Measurements from ENCODE around the gene TTC39B. TPM values are rescaled to one million over a fixed set of nuclear protein-coding genes. Genes with fewer than 3 reads are reported as not detected.
A peak's percentile ranks its signal among the peaks of the same experiment; 100 is the strongest.

TTC39B gene
- total RNA-seq, 1 donor from 2014 or later = 18.6 TPM

DNA sequence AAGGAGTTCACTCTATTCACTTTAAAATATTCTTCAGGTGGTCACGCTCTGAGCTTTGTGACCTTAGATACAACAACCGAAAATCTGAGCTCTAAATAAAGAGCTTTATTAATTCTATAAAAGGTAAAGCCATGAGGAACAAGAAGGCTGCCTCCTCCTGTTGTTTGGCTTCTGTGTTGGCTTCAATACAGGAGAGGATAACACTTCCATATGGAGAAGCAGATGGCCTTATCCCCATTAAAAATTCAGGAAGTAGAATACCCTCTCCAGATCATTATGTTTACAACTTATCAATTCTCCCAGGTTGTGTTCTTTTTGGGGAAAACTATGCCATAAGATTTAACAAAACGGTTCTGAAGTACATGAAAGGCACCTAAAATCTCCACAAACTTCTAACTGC is 128.4 kb downstream of the TTC39B start:
- DNase-seq (ENCODE audit: low spot score) = no peak

- no peak for DNase-seq (ENCODE audit: low spot score)
These were observed 130.2 kb downstream of the TTC39B start for GRCh38 chr9:15176836-15177235.

DNA sequence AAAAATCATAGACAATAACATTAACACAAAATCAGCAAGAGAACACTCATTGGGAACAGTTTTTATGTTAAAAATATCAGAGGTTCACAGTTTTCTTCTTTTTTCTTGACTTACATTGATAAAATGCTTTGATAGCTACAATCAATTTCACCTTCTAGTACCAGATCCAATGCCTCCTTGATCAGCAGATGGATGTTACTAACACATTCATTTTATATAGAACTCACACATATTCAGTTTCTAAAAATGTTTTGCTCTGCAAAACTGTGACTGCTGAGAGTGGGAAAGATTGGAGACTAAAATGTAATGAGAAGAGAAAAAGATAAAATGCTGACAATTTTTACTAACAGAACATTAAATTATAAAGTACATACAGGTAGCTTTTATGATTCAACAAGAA is 143.1 kb downstream of the TTC39B start:
- no peak for DNase-seq (ENCODE audit: low spot score)

DNA sequence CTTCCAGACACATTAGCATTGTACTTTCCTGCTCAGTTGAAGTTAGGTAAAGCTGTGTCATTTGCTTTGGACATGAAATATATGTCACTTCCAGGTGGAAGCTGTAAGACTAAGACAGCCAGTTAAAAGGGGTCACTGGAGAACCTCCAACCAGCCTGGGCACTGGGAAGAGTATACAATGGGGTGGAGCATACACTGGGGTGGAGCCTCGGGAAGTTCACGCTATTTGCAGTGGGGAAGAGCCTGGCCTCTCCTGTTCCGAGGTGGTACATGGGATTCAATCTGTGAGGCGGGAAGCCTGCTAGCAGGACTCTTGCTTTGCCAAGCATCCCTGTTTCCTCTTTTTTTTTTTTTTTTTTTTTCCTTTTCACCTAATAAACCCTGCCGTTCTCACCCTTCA is 145.3 kb downstream of the TTC39B start:
- no peak for DNase-seq (ENCODE audit: low spot score)

DNA sequence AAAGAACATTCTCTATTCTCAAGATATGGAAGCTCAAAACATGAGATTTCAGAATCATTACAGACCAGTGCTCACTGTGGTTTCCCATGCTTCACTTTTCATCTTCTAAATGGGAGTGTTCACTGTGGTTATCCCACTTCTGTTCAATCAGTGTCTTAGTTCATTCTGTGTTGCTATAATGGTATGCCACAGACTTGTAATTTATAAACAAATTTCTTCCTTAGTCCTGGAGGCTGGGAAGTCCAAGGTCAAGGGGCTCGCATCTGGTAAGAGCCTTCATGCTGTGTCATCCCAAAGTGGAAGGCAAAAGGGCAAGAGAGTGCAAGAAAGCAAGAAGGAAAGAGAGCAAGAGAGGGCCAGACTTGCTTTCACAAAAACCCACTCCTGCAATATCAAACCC is 146.3 kb downstream of the TTC39B start:
- no peak for DNase-seq (ENCODE audit: low spot score)

DNA sequence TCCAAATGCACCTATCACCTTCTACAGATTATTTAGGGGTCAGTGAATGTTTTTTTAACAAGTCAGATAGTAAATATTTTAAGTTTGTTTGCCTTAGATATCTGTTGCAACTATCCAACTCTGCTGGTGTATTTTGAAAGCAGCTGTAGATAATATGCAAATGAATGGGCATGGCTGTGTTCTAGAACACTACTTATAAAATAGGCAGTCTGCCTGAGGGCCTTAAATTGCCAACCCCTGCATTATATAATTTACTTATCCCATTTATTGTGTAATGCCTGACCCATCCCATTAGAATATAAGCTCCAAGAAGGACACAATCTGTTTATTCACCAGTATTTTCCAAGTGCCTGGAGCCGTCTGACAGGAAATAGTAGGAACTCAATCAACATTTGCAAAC is 149.0 kb downstream of the TTC39B start:
- no peak for DNase-seq (ENCODE audit: low spot score)

DNA sequence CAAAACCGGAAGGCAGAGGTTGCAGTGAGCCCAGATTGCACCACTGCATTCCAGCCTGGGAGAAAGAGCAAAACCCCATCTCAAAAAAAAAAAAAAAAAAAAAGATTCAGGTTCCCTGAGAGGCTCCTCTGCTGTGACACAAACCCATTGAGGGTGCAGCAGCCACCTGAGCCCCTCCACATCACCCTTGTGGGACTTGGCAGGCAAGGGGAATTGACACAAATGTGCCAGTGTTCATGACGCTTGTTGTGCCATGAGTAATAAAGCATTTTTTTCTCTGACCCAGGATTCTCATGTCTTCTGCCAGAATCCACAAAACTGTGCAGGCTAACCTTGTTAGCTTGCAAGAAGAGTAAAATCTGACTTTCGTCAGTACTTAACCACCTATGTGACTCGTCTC is 149.6 kb downstream of the TTC39B start:
- DNase-seq (ENCODE audit: low spot score) = no peak

GRCh38 chr9:15156241-15156640 is 150.8 kb downstream of the TTC39B start:
- no peak for DNase-seq (ENCODE audit: low spot score)

GRCh38 chr9:15155826-15156225 is 151.2 kb downstream of the TTC39B start:
- DNase-seq (ENCODE audit: low spot score) = peak; percentile 53

DNA sequence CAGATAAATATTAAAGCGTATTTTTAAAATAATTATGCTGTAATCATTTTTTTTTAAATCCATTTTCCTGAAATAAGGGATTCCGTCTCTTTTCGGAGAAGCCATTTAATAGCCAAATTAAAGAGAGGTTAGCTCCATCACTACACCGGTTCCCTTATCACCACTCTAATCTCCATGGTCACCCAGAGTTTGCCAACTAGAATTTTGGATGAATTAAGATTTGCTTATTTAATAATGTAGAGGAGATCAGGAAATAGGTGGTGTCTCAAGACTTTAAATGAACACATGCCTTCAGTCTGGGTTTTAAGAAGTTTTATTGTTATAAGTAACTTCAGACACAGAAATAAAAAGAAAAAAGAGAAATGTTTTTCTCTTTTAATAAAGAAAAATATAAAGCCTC is 151.7 kb downstream of the TTC39B start:
- DNase-seq (ENCODE audit: low spot score) = no peak

DNA sequence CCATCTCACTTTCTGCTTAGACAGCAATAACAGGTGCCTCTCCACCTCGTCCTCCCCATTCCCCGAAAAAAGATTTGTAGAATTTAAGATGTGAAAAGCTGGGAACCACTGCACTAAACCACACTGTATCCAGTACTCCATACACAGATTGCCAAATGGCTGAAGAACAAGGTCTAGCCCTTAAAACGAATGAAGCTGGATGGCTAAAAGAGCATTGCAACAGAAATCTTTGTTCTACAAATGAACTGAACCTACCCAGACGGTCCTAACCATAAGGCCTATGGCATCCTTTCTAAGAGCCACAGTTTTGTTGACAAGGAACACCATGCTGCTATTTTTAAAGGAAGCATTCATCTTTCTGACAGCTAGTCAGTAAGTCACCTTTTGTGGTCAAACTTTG is 152.3 kb downstream of the TTC39B start:
- DNase-seq (ENCODE audit: low spot score) = no peak

- no peak for DNase-seq (ENCODE audit: low spot score)
These were observed 153.1 kb downstream of the TTC39B start for GRCh38 chr9:15153961-15154360.

GRCh38 chr9:15150939-15151338 is 156.1 kb downstream of the TTC39B start:
- DNase-seq (ENCODE audit: low spot score) = no peak

DNA sequence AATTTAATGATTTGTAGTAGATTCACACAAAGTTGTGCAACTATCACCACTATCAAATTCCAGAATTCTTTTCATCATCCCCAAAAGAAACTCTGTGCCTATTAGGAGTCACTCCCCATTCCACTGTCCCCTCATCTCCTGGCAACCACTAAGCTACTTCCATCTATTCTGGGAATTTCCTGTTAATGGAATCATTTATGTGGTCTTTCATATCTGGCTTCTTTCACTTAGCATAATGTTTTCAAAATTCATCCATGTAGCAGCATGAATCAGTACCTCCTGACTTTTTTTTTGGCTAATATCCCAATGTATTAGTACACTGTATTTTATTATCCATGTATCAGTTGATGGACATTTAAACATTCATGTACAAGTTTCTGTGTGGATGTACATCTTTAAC is 157.6 kb downstream of the TTC39B start:
- DNase-seq (ENCODE audit: low spot score) = no peak

DNA sequence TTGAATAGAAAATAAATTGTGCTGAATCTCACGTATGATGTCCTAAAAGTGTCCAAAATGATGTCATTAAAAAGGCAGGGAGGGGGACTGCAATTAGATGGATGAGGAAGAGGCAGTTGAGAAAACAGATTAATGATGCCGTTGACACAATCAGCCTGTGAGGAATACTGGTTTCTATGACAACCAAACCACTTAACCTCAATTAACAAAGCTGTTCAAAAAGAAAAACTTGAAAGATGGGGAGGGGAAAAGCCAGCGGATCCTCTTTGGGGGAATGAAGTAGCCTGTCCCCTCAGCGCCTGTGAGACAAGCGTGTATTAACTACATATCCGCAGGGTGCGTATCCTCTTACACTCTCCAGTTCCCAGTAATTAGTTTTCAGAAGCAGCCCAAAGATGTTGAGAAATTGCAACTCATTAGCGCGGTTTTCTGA is 160.7 kb downstream of the TTC39B start:
- no peak for DNase-seq (ENCODE audit: low spot score)

DNA sequence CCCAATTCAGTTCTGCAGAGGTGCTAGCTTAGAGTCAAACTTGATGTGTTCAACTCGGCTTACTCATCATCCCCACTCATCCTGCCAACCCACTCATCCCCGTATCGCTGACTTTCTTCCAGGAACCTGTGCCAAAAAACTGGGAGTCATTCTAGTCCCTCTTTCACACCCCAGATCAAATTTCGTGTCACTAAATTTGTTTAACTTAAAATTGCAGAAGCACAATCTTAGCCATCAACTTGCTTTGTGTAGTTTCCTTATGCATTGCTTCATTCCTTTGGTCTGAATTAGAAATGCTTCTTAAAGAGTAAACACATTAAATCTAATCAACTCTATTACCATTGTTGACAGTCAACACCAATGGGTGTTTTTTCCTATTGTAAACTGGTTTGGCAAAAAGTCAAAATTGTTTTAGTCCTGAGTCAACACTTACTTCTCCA is 162.4 kb downstream of the TTC39B start:
- no peak for DNase-seq (ENCODE audit: low spot score)

DNA sequence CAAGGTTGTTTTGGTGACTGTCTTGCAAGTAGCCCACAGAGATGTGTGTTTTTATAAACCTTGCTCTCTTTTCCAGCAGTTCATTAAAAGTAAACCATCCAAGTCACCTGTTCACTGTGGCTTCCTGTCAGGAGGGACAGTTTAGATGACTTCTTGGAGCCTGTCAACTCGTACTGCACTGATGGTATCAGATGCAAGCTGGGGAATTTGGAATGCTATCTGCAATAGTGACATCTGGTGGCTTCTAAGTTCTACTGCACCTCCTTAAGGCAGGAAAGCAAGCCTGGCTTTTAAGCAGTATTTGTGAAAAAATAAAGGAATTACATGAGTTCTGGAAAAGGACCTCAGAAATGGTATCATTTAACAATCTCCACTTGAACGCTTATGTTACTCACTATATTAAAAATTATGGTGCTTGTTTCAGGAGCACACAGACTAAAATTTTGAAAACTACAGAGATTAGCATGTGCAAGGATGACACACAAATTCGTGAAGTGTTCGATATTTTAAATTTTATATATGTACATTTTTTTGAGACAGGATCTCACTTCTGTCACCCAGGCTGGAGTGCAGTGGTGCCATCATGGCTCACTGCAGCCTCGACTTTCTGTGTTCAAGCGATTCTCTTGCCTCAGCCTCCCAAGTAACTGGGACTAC is 164.0 kb downstream of the TTC39B start:
- DNase-seq (ENCODE audit: low spot score) = no peak

DNA sequence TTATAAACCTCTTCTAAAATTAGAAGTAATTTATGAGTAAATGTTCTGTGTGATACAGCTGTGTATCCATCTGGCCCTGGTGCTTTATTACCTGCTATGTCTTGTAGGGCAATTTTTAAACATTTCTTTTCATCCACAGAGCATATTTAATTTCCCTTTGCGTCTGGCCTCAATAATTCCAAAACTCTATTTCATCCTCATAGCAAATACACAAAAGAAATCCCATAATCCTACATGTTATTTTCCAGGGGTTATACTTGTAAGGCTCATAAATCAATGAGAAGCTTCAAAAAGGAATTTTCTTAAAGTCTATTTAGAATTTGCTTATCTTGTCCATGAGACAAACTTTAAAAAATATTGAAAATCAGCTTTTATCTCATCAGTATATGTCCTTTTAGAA is 167.0 kb downstream of the TTC39B start:
- DNase-seq (ENCODE audit: low spot score) = no peak

- no peak for DNase-seq (ENCODE audit: low spot score)
These were observed 167.5 kb downstream of the TTC39B start for GRCh38 chr9:15139469-15139868.

- no peak for DNase-seq (ENCODE audit: low spot score)
These were observed 168.7 kb downstream of the TTC39B start for GRCh38 chr9:15138357-15138686.

GRCh38 chr9:15137658-15138356 is 169.2 kb downstream of the TTC39B start:
- DNase-seq (ENCODE audit: low spot score) = no peak

DNA sequence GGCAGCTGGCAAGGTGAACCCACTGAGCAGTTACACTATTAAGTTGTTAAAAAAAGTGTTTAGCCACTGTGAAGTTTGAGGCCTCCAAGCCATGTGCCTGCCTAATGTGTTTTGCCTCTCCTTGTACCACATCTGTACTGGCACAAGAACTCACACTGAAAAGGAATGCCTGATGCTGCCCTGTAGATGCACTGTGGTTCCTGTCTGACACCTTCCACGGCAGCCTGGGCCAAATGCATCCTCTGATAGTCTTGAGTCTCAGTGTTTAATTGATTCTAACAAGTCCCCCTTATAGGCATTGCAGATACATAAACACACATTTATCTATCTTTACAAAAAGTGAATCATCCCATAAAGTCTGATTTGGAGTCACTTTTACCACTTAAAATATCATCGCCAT is 169.9 kb downstream of the TTC39B start:
- DNase-seq (ENCODE audit: low spot score) = no peak

DNA sequence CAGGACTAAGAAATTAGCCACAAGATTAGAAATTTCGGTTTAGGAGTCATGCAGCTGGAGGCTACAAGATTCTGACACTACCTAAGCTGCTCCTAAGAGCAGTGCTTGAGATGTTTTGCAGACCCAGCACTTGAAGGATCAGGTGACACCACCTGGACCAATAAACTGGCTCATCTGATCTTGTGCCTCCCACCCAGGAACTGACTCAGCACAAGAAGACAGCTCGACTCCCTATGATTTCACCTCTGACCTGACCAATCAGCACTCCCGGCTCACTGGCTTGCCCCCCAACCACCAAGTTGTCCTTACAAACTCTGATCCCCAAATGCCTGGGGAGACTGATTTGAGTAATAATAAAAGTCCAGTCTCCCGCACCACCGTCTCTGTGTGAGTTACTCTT is 170.4 kb downstream of the TTC39B start:
- no peak for DNase-seq (ENCODE audit: low spot score)

All from ureter (tissue), 1 donor.